GM18519 (cell line): ENCODE measurements around the gene PDE4B.

Experiments used
- ATAC-seq: cut with Tn5 transposase; IDR thresholded peaks from one replicate; pipeline ENCODE4 v1.9.1; 2021; ENCODE audit warnings: mild to moderate bottlenecking, moderate library complexity; ENCODE audit not compliant: unreplicated experiment, low FRiP score

The PDE4B gene

DNA sequence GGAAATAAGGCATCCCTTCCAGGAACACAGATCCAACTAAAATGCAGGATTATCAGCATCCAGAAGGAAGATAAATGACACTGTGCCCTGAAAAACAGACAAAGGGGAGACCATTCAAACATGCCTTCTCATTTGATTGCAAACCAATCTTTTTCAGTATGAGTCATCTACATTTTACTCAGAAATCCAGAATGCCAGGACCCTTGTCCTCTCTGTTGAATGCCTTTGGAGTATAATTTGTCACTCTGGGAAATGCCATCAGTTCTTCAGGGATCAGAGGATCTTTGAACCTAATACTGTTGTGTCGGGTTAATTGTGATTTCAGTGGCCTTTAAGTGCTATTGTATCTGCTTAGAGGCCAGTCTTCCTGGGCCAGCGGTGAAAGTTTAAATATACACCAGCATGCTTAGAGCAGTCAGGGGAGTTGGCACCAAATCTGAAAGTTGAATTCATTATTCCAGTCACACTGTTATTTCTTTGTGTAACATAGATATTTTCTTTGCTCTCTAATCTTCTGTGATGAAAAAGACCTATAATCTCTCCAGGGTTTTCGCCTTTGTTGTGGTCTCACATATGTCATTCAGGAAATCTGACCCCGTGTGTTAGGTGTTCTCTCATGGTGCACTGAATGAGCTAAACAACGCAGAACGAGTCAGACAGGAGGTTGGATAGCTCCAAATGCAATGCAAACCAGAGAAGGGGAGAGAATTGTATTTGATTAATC lies 376.4 kb downstream of the PDE4B start:
- ATAC-seq, result no peak

DNA sequence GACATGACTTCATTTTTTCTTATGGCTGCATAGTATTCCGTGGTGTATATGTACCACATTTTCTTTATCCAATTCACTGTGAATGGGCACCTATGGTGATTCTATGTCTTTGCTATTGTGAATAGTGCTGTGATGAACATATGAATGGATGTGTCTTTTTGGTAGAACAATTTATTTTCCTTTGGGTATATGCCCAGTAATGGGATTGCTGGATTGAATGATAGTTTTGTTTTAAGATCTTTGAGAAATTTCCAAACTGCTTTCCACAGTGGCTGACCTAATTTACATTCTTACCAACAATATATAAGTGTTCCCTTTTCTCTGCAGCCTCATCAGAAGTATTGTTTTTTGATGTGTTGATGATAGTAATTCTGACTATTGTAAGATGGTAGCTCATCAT lies 379.6 kb downstream of the PDE4B start:
- no peak for ATAC-seq

- no peak for ATAC-seq
These were observed 382.4 kb downstream of the PDE4B start for GRCh38 chr1:66175098-66175497.

- no peak for ATAC-seq
These were observed 382.9 kb downstream of the PDE4B start for GRCh38 chr1:66175581-66175980.

DNA sequence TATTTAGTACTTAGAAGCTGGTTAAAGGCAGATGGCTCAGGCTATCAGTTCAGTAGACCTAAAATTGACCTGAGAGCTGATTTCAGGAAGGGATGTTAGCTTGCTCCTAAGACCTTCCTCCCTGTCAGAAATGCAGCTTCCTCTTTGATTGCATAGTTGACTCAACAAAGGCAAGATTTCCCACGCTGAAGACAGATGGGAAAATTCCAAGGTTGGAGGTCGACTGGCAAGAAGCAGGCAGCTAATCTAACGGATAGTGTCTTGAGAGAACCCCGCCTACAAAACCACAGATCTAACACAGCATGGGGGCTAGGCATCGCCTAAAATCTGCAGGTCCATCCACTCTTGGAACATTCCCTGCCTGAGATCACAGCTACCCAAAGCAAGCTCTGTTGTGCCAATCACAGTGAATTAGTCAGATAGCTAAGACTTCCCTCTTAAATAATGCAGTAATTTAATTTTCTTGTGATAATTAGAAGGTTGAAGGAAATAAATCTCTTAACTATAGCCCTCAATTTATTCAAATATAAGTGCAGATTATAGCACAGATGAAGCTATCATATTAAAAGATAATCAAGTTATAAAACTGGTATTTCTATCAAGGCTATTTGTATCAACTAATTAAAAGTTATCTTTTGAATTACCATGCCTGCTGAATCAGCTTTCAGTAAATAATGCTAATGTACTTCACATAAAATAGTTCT lies 383.5 kb downstream of the PDE4B start:
- no peak for ATAC-seq

DNA sequence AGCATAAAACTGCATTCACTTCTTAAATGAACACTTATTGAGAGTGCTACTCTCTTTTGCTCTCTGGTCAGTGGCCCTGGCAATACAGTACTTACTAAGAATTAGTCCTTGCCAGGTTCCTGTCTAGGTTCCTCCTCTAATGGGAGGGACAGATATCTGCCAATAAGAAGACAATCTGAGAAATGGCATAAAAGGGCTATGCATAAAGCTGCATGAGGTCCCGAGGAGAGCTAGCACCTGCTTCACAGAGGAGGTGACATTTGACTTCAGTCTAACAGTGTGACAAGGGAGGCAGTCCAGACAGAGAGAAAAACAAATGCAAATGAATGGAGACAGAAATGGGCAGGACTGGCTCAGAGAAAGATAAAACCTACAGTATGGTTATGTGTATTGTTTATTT lies 384.1 kb downstream of the PDE4B start:
- no peak for ATAC-seq

- ATAC-seq, result no peak
These were observed 384.8 kb downstream of the PDE4B start for GRCh38 chr1:66177510-66177909.

GRCh38 chr1:66182026-66182425 lies 389.3 kb downstream of the PDE4B start:
- no peak for ATAC-seq

DNA sequence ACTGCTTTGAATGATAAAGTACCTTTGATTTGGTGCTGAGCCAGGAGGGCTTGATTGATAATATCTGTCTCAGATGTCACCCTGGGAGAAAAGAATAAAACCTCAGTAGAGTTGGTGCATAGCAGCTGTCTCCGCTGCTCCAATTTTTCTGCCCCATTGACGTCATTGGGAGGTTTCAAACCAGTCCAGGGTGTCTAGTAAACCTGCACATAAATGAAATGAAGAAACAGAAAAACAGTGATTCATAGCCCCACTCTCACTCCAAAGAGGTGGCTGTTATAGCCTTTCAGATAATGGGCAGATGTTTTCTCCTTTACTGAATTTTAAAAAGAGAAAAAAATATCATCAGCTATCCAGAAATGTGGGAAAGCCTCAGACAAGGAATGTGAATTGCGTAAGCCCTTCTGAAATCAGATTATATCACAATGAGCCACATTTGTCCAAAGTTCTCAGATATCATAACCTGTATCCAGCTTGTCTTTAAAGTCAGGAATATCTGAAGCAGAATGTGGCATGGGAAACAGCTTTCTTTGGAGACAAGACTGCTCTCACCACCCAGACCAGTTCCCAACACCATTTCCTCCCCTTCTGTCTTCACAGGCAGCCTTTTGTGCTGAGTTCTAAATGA lies 390.0 kb downstream of the PDE4B start:
- no peak for ATAC-seq

GRCh38 chr1:66183400-66183799 lies 390.7 kb downstream of the PDE4B start:
- no peak for ATAC-seq

- ATAC-seq, result no peak
These were observed 404.4 kb downstream of the PDE4B start for GRCh38 chr1:66197120-66197519.

GRCh38 chr1:66197785-66198184 lies 405.1 kb downstream of the PDE4B start:
- ATAC-seq, result no peak

DNA sequence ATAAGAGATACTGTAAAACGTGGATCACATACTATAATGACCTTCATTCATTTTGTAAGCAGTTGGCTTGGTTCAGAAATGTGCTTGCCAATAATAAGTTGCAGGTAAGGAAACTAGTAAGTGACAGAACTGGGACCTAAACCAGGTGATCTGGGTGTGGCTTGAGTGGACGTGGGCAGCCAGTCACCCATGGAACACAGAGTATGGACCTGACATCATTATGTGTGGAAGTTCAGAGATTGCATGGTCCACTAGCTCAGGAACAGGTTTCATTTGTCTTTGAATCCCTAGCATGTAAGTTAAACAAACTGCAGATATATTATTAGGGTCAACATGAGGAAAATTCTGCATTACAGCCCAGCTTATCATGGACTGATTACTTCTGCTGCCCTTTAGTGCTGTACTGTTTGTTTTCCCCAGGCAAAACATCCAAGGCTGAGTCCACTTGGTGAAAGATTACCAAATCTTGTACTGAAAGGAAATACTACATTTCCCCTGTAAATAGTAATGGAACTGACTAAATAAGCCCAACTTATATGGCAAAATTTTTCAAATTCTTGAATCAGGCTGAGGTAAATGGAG lies 414.0 kb downstream of the PDE4B start:
- no peak for ATAC-seq

- no peak for ATAC-seq
These were observed 414.8 kb downstream of the PDE4B start for GRCh38 chr1:66207484-66207883.

GRCh38 chr1:66208632-66209031 lies 415.9 kb downstream of the PDE4B start:
- no peak for ATAC-seq

DNA sequence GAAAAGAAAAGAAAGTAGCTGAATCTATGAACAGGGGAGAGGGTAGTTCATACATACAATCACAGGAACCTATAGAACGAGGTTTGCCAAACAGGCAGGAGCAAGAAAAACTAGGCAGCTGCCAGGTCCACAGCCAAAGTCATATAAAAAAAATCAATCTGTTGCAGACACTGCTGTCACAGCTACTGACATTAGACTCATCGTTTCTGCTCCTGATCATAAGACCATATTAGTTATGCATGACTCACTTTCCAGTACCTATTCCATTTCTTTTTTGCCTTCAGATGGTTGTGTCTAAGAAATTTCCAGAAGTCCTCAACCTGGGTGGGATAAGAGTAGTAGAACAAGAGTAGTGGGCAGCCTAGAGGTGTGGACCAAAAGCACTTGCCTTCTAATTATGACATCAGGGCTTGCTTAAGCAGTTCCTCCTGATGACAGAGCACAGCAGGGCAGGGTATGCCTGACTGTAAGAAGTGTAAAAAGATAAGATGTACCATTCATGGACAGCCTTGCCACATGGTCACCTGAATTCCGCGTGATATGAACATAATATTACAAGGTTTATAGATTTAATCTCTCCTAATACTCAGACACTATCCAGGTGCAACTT lies 418.0 kb downstream of the PDE4B start:
- no peak for ATAC-seq

DNA sequence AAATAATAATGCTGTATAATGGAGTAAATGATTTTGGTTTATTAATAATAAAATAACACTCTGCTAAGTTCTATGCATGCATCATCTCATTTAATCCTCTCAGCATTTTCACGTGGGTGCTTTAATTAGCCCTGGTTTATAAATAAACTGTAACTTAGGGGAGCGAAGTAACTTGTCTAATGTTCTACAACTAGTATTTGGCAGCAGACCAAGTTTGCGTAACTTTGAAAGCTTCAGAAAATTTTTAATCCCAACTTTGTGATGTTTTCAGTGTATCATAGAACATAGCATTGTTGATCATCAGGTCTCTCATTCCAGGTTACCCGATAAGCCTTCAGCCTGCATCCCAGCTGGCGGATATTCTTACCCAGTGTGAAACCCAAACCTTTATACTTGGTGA lies 418.8 kb downstream of the PDE4B start:
- no peak for ATAC-seq

DNA sequence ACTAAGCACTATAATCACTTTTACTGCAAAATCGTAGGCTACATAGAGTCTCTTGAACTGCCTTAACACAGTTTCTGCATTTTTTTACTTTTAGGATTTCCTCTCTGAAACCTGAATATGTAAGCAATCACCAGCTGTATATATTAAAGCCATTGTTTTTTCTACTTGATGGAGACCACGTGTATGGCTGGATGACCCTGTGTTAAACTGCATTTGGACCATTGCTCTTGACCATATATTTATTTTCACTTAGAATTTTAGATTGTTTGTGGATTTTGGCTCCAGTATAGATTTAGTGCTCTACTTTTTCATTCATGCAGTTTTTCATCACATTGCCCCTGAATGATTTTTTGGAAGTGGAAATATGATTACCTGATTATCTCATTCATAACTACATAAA lies 420.8 kb downstream of the PDE4B start:
- ATAC-seq, result no peak

- peak; percentile 77 for ATAC-seq
These were observed 422.2 kb downstream of the PDE4B start for GRCh38 chr1:66214901-66215300.

DNA sequence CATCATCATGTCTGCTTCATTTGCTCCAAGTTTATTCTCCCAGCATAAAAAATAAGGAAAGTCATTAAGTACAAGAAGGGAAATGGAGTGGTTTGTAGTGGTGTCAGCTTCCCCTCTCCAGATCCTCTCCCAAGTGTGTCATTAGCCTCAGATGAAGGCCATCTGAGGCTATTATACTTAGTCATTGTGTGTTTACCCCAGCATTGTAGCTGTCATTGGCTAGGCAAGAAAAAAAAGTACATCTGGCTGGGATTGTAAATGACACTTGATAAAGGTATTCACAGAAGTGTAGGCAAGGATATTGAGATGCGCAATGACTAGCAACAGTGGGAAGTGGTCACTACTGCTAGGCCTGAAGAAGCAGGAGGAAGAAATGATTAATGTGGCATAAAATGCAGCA lies 424.3 kb downstream of the PDE4B start:
- ATAC-seq, result no peak

GRCh38 chr1:66217561-66217960 lies 424.9 kb downstream of the PDE4B start:
- no peak for ATAC-seq
